Spleen (tissue), 7 donors: ENCODE measurements around the gene SLC52A3.

Experiments
- CTCF ChIP-seq, 11 experiments: fragments of 200-600 bp in 7 of 11; fragments of 450-650 bp in 4 of 11; sonication (generic) in 4 of 11; IDR thresholded peaks in 8 of 11; conservative IDR thresholded peaks in 3 of 11; 1 replicate in 7 of 11; 2 replicates in 4 of 11; pipeline versions ENCODE4 v1.4.0 to v1.8.0; 2016 to 2021; ENCODE audit warnings: antibody characterized with exemption in 11 of 11, inconsistent platforms in 4 of 11, mild to moderate bottlenecking in 1 of 11
- POLR2A ChIP-seq, 3 donors: fragments of 450-650 bp; IDR thresholded peaks; one replicate each; pipeline ENCODE4 v1.5.1; 2017; ENCODE audit warnings: antibody characterized with exemption in 3 of 3, mild to moderate bottlenecking in 1 of 3
- POLR2AphosphoS5 ChIP-seq, 3 donors: sonication (generic); formaldehyde crosslinking; IDR thresholded peaks; one replicate each; pipeline ENCODE4 v1.5.1; 2017; ENCODE audit warnings: antibody characterized with exemption in 3 of 3
- donor health status: DM: no; HTN: no; CAD: no; lungs with moderate emphysema.
- donor health status: DM: no; HTN: no; CAD: no.
- donor health status: DM: no; HTN: no; CAD: no.

GRCh38 chr20:751761-752160 is 16.5 kb downstream of the SLC52A3 start:
- no peak for TF ChIP-seq CTCF (IDR thresholded peaks at IDR 0.05 in 8 of 11, conservative IDR thresholded peaks at IDR 0.05 in 3 of 11)
- TF ChIP-seq POLR2A (IDR thresholded peaks at IDR 0.05) = no peak
- TF ChIP-seq POLR2AphosphoS5 (IDR thresholded peaks at IDR 0.05) = no peak
